Mammary epithelial cell (primary cell): Measurements from ENCODE around the gene NDUFAF8.

ENCODE experiments used
- EZH2 ChIP-seq: IDR thresholded peaks from 2 replicates; pipeline ENCODE4 v1.6.1; 2012; ENCODE audit warnings: low read length, inconsistent platforms, borderline replicate concordance
- TF ChIP-seq, protein P1 (sequence below), 2 donors: IDR thresholded peaks in 1 of 2; conservative IDR thresholded peaks in 1 of 2; 2 replicates each; pipeline ENCODE4 v1.5.1; 2011 to 2012; ENCODE audit warnings: inconsistent platforms in 2 of 2, low read length in 2 of 2, mild to moderate bottlenecking in 2 of 2, control low read depth in 1 of 2, low read depth in 1 of 2; ENCODE audit not compliant: insufficient read depth in 1 of 2; ENCODE audit errors: extremely low read depth in 1 of 2

DNA sequence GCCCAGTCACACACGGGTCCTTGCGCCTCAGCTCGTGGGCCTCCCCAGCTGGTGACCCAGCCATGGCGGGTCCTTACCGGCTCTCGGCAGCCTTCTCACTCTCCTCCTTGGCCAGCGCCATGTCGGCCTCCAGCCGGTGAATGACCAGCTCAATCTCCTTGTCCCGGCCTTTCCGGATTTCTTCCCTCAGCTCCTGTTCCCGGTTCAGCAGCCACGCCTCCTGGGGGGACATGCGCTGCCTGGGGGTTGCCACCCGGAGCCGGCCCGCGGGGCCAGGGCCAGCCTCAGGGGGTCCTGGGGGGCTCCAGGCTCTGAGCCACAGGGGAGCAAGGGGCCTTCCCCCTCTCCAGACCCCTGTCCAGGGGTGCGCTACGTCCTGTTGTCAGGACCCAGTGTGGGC, 48.0 kb upstream of the NDUFAF8 start:
- TF ChIP-seq, protein P1, sequence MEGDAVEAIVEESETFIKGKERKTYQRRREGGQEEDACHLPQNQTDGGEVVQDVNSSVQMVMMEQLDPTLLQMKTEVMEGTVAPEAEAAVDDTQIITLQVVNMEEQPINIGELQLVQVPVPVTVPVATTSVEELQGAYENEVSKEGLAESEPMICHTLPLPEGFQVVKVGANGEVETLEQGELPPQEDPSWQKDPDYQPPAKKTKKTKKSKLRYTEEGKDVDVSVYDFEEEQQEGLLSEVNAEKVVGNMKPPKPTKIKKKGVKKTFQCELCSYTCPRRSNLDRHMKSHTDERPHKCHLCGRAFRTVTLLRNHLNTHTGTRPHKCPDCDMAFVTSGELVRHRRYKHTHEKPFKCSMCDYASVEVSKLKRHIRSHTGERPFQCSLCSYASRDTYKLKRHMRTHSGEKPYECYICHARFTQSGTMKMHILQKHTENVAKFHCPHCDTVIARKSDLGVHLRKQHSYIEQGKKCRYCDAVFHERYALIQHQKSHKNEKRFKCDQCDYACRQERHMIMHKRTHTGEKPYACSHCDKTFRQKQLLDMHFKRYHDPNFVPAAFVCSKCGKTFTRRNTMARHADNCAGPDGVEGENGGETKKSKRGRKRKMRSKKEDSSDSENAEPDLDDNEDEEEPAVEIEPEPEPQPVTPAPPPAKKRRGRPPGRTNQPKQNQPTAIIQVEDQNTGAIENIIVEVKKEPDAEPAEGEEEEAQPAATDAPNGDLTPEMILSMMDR (conservative IDR thresholded peaks at IDR 0.05 in 1 of 2, IDR thresholded peaks at IDR 0.05 in 1 of 2; ENCODE audit: extremely low read depth in 1 of 2, insufficient read depth in 1 of 2, low read depth in 1 of 2, low read length in 2 of 2) = no peak
- no peak for TF ChIP-seq EZH2
